Hair follicle dermal papilla cell (primary cell): Measurements from ENCODE around the gene CCDC24. TPM values are rescaled to one million over a fixed set of nuclear protein-coding genes. Genes with fewer than 3 reads are reported as not detected.

Source experiments
- total RNA-seq: library from RNA; depleted of rRNA; stranded (reverse); fragments of >200 nt; gene quantifications from 2 replicates; pipeline ENCODE4 v1.2.3, GENCODE V29; 2012

CCDC24 gene
- total RNA-seq: 3.0 and 3.1 TPM in 2 replicates

GRCh38 chr1:43991476-43992231, at the start of gene CCDC24:
CCDC24 (plus strand) TSS chr1:43991599; CDS start chr1:43991879, 280 bp downstream.

GRCh38 chr1:43946236-43947060, 45.0 kb upstream of the CCDC24 start, which contains the start of gene IPO13:
IPO13 (plus strand) TSS chr1:43946950; CDS start chr1:43947601, 651 bp downstream.

GRCh38 chr1:43969746-43970466, 21.5 kb upstream of the CCDC24 start, which contains the start of gene DPH2:
DPH2 (plus strand) TSS chr1:43970010; CDS start chr1:43970176, 166 bp downstream.

GRCh38 chr1:43974443-43975248, 16.8 kb upstream of the CCDC24 start, which contains the start of gene ATP6V0B:
ATP6V0B (plus strand) TSS chr1:43974960; CDS start chr1:43975041, 81 bp downstream.

GRCh38 chr1:43978551-43979260, 12.7 kb upstream of the CCDC24 start, which contains the start of gene B4GALT2:
B4GALT2 (plus strand) TSS chr1:43979210; CDS start chr1:43981161, 1,951 bp downstream.

GRCh38 chr1:44031252-44032169, 40.1 kb downstream of the CCDC24 start, which contains the start of gene SLC6A9:
SLC6A9 (minus strand) TSS chr1:44031462; CDS start chr1:44024277, 7,185 bp downstream.

Other genes with a start within 250 kb of the CCDC24 start
- 1.9 and 2.1 TPM in 2 replicates for gene ARTN, start 57.8 kb upstream of the CCDC24 start, total RNA-seq
- gene IPO13, start 44.6 kb upstream of the CCDC24 start, total RNA-seq: 26.4 and 28.3 TPM in 2 replicates
- gene DPH2, start 21.6 kb upstream of the CCDC24 start, total RNA-seq: 22.5 and 24.2 TPM in 2 replicates
- 55.5 and 62.8 TPM in 2 replicates for gene ATP6V0B, start 16.6 kb upstream of the CCDC24 start, total RNA-seq
- 131 and 139 TPM in 2 replicates for gene B4GALT2, start 12.4 kb upstream of the CCDC24 start, total RNA-seq
- gene SLC6A9, start 39.9 kb downstream of the CCDC24 start, total RNA-seq: 16.0 and 17.8 TPM in 2 replicates
- gene KLF17, start 127.2 kb downstream of the CCDC24 start, total RNA-seq: 0.16 TPM in 1 of 2 replicates, not detected in the other
- gene KLF18, start 150.0 kb downstream of the CCDC24 start, total RNA-seq: not detected in 2 replicates
- gene DMAP1, start 221.9 kb downstream of the CCDC24 start, total RNA-seq: 22.2 and 27.7 TPM in 2 replicates